Retinal pigment epithelial cell (primary cell): ENCODE results near the gene TMEM154.
"Not testable (repeated sequence)": the region's sequence is repeated elsewhere in the genome, so short reads cannot be mapped to it uniquely, and the experiment has no call there.

Source experiments
- DNase-seq: peaks from one replicate; pipeline ENCODE4 v3.0.0-alpha.2; 2010; ENCODE audit warnings: low read depth
- H3K4me3 ChIP-seq: 2 replicates; pipeline ENCODE4 v1.5.1; 2011; ENCODE audit warnings: mild to moderate bottlenecking, low read length, control low read depth, moderate library complexity
- TF ChIP-seq, protein P1 (sequence below): conservative IDR thresholded peaks from 2 replicates; pipeline ENCODE4 v1.5.1; 2011; ENCODE audit warnings: low read depth, low read length, control low read depth, inconsistent platforms

TMEM154 gene

GRCh38 chr4:152668338-152668964 is 11.3 kb downstream of the TMEM154 start:
- no peak for DNase-seq
- TF ChIP-seq, protein P1, sequence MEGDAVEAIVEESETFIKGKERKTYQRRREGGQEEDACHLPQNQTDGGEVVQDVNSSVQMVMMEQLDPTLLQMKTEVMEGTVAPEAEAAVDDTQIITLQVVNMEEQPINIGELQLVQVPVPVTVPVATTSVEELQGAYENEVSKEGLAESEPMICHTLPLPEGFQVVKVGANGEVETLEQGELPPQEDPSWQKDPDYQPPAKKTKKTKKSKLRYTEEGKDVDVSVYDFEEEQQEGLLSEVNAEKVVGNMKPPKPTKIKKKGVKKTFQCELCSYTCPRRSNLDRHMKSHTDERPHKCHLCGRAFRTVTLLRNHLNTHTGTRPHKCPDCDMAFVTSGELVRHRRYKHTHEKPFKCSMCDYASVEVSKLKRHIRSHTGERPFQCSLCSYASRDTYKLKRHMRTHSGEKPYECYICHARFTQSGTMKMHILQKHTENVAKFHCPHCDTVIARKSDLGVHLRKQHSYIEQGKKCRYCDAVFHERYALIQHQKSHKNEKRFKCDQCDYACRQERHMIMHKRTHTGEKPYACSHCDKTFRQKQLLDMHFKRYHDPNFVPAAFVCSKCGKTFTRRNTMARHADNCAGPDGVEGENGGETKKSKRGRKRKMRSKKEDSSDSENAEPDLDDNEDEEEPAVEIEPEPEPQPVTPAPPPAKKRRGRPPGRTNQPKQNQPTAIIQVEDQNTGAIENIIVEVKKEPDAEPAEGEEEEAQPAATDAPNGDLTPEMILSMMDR, result no peak
- no peak overlapping the region for H3K4me3 ChIP-seq

GRCh38 chr4:152667781-152668180 is 12.0 kb downstream of the TMEM154 start:
- no peak for DNase-seq
- no peak overlapping the region for H3K4me3 ChIP-seq
- TF ChIP-seq, protein P1, result no peak

DNA sequence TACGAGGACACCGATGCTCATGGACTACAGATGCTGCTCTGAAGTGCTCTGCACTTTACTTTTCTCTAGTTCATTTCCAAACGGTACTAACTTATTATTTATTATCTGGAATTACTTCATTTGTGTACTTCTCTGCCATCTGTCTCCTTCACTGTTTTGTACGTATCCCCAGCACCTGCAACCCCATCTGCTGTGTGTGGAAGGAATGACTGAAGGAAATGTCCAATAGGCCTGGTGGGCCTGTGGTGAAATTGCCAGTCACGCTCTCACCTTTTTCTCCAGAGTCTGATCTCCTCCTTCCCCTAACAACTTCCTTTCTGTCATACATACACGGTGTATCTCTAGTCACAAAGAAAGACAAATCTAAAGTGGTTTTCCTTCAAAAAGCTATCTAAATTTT is 12.9 kb downstream of the TMEM154 start:
- H3K4me3 ChIP-seq, result no peak overlapping the region
- TF ChIP-seq, protein P1, result no peak
- DNase-seq, result no peak

GRCh38 chr4:152665691-152666395 is 14.0 kb downstream of the TMEM154 start:
- no peak for DNase-seq
- H3K4me3 ChIP-seq, result no peak overlapping the region
- TF ChIP-seq, protein P1, result no peak

- not testable (repeated sequence) for DNase-seq, H3K4me3 ChIP-seq
Measured at GRCh38 chr4:152664067-152664378, 15.8 kb downstream of the TMEM154 start.

DNA sequence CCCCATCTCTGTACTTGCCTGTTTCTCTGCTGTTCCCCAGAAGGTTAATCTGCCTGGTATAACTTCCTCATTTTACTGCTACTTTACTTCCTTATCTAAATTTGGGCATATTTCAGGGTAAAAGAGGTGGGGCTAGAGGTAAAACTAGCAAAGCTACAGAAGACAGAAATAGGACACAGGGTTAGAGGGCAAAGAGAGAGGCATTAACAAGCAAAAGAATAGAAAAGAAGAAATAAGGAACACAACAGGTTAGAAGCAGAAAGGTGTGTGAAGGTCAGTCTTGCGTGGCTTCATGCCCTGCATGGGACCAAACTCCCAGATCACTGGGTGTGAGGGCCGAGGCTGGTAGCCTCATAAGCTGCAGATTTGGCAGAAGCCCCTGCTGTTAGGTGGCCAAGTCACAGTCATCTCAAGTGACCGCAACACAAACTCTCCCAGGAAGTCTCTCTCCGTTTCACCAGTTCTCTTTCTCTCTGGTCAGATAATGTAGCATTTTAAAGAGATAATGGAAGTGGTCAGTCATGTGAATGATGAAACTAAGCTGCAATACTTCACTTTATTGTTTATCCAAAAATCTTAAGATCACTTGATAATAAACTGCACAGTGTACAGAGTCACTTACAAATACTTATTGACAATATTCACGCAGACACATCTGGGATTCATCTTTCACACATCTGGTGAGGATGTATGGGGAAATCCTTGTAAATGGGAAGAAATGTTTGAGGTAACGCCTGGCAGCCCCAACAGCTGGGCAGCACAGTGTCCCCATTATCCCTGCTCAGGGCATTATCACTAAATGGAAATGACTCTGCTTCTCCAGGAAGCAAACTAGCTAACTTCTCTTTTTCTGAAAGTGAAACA is 16.4 kb downstream of the TMEM154 start:
- no peak overlapping the region for H3K4me3 ChIP-seq
- DNase-seq, result no peak
- TF ChIP-seq, protein P1, result no peak

DNA sequence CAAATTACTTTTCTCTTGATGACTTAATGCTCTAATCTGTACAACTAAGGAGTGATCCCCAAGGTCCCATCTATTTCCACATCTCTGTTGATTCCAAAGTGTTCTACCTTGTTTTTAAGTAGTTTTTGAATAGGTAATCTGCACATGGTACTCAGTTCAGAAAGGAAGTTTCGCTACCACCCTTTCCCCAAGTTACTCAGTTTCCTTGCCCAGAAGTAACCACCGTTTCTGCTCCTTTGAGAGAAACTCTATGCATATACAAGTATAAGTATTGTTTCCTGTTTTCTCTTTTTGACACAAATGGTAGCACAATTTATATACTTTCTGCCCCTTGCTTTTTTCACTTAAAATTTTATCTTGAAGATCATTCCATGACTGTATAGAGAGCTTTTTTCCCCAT is 18.1 kb downstream of the TMEM154 start:
- DNase-seq, result no peak
- H3K4me3 ChIP-seq, result no peak overlapping the region
- TF ChIP-seq, protein P1, result no peak
